ENCODE results near the gene EML6. TPM values are rescaled to one million over a fixed set of nuclear protein-coding genes. Genes with fewer than 3 reads are reported as not detected.
"Not testable (repeated sequence)": the region's sequence is repeated elsewhere in the genome, so short reads cannot be mapped to it uniquely, and the experiment has no call there.

The EML6 gene
- total and polyA plus RNA-seq, 5 donors from 2014 or later: 0.06 to 0.59 (median 0.33) TPM; not detected in 1

DNA sequence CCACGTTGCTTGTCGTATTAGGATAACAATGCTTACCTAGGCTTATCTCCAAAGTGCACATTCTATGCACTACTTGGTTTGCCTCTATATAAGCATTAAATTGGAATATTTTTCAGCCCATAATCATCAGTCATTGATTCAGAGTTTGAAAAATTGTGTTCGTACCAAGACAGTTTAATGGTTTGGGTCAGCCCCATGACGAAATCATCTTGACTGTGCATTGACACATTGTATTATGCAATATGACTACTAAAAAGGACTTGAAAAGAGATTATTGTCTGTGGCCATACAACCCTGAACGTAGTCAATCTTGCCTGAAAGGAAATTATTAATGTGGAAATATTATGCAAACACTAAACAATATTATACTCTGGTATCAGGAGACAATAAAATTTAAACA, 141.3 kb downstream of the EML6 start:
- H3K36me3 ChIP-seq (ENCODE audit: control insufficient read depth, insufficient read depth, low read length): no peaks in the 10 kb centered on the region
- Mint-ChIP-seq H3K36me3 (no peaks in the 10 kb centered on the region), H3K27ac (no peak overlapping the region), H3K9me3 (peaks cover 0 to 4% (median 0%) of the 10 kb centered on the region in 7 donors), H3K4me1 (peaks cover 0 to 10% (median 4%) of the 10 kb centered on the region in 4 donors), H3K4me3 (no peak overlapping the region), H3K27me3 (peaks cover 9% of the 10 kb centered on the region)
- DNase-seq (no peak), ATAC-seq (ENCODE audit: low read depth in 2 of 2) (no peak)
- H3K4me1 ChIP-seq (ENCODE audit: control insufficient read depth, insufficient read depth, low read length, poor library complexity, severe bottlenecking): no peaks in the 10 kb centered on the region
- H3K9me3 ChIP-seq (ENCODE audit: control insufficient read depth in 2 of 2, low read length in 2 of 2): no peaks in the 10 kb centered on the region
- H3K27ac ChIP-seq (ENCODE audit: insufficient read depth, low read length, poor library complexity, severe bottlenecking): no peak overlapping the region
- H3K4me3 ChIP-seq (ENCODE audit: low read depth, low read length): no peak overlapping the region
- no peaks in the 10 kb centered on the region for H3K27me3 ChIP-seq (ENCODE audit: control insufficient read depth, insufficient read depth, low read length)

DNA sequence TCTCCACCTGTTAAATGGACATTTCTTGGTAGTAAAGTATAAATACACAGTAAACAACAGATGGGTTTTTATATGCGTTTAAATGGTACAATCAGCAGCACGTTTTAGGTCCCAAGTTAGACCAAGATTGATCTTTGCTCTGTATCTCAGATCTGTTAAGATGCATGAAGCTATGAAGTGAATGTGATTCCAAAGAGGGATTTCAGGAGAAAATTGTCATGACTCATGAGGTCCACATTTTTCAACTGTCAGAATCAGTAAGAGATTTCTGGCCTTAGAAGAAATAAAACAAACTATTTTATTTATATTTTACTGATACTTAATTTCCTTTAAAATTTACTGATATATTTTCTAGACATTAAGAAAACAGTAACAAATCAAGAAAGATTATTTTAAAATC, 142.7 kb downstream of the EML6 start:
- no peak overlapping the region for H3K27ac ChIP-seq (ENCODE audit: insufficient read depth, low read length, poor library complexity, severe bottlenecking)
- Mint-ChIP-seq H3K4me3 (no peak overlapping the region), H3K36me3 (no peaks in the 10 kb centered on the region), H3K27me3 (peaks cover 9% of the 10 kb centered on the region), H3K4me1 (peaks cover 0 to 10% (median 4%) of the 10 kb centered on the region in 4 donors), H3K27ac (no peak overlapping the region), H3K9me3 (peaks cover 0 to 4% (median 0%) of the 10 kb centered on the region in 7 donors)
- H3K27me3 ChIP-seq (ENCODE audit: control insufficient read depth, insufficient read depth, low read length): no peaks in the 10 kb centered on the region
- no peaks in the 10 kb centered on the region for H3K9me3 ChIP-seq (ENCODE audit: control insufficient read depth in 2 of 2, low read length in 2 of 2)
- H3K4me1 ChIP-seq (ENCODE audit: control insufficient read depth, insufficient read depth, low read length, poor library complexity, severe bottlenecking): no peaks in the 10 kb centered on the region
- no peaks in the 10 kb centered on the region for H3K36me3 ChIP-seq (ENCODE audit: control insufficient read depth, insufficient read depth, low read length)
- no peak overlapping the region for H3K4me3 ChIP-seq (ENCODE audit: low read depth, low read length)
- DNase-seq: no peak
- no peak for ATAC-seq (ENCODE audit: low read depth in 2 of 2)

DNA sequence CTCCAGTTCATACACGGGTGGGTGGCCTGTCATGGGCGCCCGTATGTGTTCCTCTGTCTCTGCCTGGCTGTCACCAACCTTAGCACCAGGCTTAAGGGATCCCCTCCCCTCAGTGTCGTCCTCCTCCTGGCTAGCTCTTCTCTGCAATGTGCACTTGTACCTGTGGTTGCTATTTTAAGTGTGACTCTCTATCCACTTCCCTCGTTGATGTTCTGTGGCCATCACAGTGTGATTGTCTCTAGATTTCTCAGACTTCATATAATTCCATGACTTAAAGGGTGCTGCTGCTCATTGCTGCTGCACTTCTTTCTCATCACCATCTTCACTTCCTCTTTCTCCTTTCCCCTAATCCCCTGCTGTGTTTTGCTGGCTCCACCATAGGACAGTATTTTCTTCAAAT, 143.4 kb downstream of the EML6 start:
- Mint-ChIP-seq H3K36me3 (no peaks in the 10 kb centered on the region), H3K4me3 (peak overlapping the region in 1 of 4 donors; percentile 36), H3K27me3 (peaks cover 4% of the 10 kb centered on the region), H3K4me1 (peaks cover 0 to 10% (median 4%) of the 10 kb centered on the region in 4 donors), H3K9me3 (peaks cover 0 to 4% (median 0%) of the 10 kb centered on the region in 7 donors), H3K27ac (no peak overlapping the region)
- Histone ChIP-seq H3K27ac (ENCODE audit: insufficient read depth, low read length, poor library complexity, severe bottlenecking) (no peak overlapping the region), H3K36me3 (ENCODE audit: control insufficient read depth, insufficient read depth, low read length) (no peaks in the 10 kb centered on the region), H3K27me3 (ENCODE audit: control insufficient read depth, insufficient read depth, low read length) (no peaks in the 10 kb centered on the region), H3K4me1 (ENCODE audit: control insufficient read depth, insufficient read depth, low read length, poor library complexity, severe bottlenecking) (no peaks in the 10 kb centered on the region), H3K9me3 (ENCODE audit: control insufficient read depth in 2 of 2, low read length in 2 of 2) (no peaks in the 10 kb centered on the region), H3K4me3 (ENCODE audit: low read depth, low read length) (no peak overlapping the region)
- ATAC-seq (ENCODE audit: low read depth in 2 of 2): peak; percentile 28 to 34
- no peak for DNase-seq

DNA sequence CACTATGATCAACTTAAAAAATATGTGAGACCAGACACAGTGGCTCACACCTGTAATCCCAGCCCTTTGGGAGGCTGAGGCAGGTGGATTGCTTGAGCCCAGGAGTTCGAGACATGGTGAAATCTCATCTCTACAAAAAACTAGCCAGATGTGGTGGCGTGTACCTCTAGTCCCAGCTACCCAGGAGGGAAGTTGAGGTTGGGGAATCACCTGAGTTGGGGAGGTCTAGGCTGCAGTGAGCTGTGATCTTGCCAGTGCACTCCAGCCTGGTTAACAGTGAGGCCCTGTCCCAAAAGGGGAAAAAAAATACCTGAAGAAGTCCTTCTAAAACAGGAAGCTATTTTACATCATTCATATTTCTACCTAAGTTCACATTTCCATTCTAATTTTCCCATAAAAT, 144.0 kb downstream of the EML6 start:
- Mint-ChIP-seq H3K4me1 (peaks cover 0 to 10% (median 4%) of the 10 kb centered on the region in 4 donors), H3K27ac (no peak overlapping the region)

DNA sequence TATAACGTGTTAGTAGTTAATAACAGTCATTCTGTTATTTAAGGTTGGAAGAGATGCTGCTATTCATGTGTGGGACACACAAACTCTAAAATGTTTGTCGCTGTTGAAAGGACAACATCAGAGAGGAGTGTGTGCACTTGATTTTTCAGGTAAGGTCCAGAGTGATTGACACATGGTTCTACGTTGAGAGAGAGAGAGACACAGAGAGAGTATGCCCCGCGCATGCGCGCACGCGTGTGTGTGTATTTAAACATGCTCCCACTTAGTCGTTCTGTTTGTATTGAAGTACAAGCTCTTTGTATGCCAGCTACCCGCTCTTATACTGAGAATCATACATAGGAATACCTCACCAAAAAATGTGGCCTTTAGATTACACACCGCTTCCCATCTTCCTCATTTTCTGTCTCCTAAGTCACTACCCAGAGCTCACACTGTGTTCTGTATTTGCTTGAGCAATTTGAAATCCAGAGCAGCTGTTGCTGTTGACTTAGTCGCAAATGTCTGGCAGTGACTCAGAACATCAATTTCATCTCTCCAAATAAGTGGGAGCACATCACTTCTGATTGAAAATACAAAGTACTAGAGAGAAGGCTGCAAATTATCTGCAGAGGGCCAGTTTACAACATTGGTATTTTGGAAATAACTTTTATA, 148.1 kb downstream of the EML6 start:
- no peaks in the 10 kb centered on the region for H3K27me3 Mint-ChIP-seq
- no peaks in the 10 kb centered on the region for H3K36me3 Mint-ChIP-seq
- H3K27ac Mint-ChIP-seq: no peak overlapping the region
- no peaks in the 10 kb centered on the region for H3K36me3 ChIP-seq (ENCODE audit: control insufficient read depth, insufficient read depth, low read length)
- no peak overlapping the region for H3K4me3 Mint-ChIP-seq
- H3K9me3 Mint-ChIP-seq: no peaks in the 10 kb centered on the region
- H3K4me1 ChIP-seq (ENCODE audit: control insufficient read depth, insufficient read depth, low read length, poor library complexity, severe bottlenecking): no peaks in the 10 kb centered on the region
- H3K4me1 Mint-ChIP-seq: peaks cover 0 to 9% (median 4%) of the 10 kb centered on the region in 4 donors
- DNase-seq (no peak), ATAC-seq (ENCODE audit: low read depth in 2 of 2) (no peak)
- H3K27ac ChIP-seq (ENCODE audit: insufficient read depth, low read length, poor library complexity, severe bottlenecking): no peak overlapping the region
- no peak overlapping the region for H3K4me3 ChIP-seq (ENCODE audit: low read depth, low read length)
- H3K27me3 ChIP-seq (ENCODE audit: control insufficient read depth, insufficient read depth, low read length): no peaks in the 10 kb centered on the region
- H3K9me3 ChIP-seq (ENCODE audit: control insufficient read depth in 2 of 2, low read length in 2 of 2): no peaks in the 10 kb centered on the region

More for the DNA sequence above, 144.0 kb downstream of the EML6 start:
- H3K4me1 ChIP-seq (ENCODE audit: control insufficient read depth, insufficient read depth, low read length, poor library complexity, severe bottlenecking): no peaks in the 10 kb centered on the region
- peak in 1 of 2 donors; percentile 37 for ATAC-seq (ENCODE audit: low read depth in 2 of 2)
- H3K4me3 ChIP-seq (ENCODE audit: low read depth, low read length): no peak overlapping the region
- H3K27ac ChIP-seq (ENCODE audit: insufficient read depth, low read length, poor library complexity, severe bottlenecking): no peak overlapping the region
- no peak overlapping the region for H3K4me3 Mint-ChIP-seq
- H3K9me3 ChIP-seq (ENCODE audit: control insufficient read depth in 2 of 2, low read length in 2 of 2): no peaks in the 10 kb centered on the region
- H3K36me3 Mint-ChIP-seq: no peaks in the 10 kb centered on the region
- no peak for DNase-seq
- peaks cover 0 to 1% (median 0%) of the 10 kb centered on the region in 7 donors for H3K9me3 Mint-ChIP-seq
- H3K36me3 ChIP-seq (ENCODE audit: control insufficient read depth, insufficient read depth, low read length): no peaks in the 10 kb centered on the region
- H3K27me3 Mint-ChIP-seq: peaks cover 4% of the 10 kb centered on the region
- no peaks in the 10 kb centered on the region for H3K27me3 ChIP-seq (ENCODE audit: control insufficient read depth, insufficient read depth, low read length)

DNA sequence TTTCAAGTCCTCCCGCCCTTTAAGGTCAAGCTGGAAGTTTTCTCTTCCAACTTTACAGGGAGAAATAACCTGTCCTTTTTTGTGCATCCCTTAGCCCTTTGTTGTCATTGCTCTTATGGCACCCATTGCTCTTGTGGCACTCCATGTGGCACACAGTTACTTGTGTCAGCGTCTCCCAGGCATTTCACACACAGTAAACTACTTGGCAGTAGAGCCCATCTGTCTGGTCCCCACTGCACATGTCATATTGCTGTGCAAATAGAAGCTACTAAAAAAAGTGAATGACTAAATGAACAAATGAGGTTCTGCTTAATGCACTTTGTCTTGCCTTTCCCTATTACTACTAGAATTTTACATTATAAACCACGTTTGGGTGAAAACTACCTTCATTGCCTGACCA, 149.3 kb downstream of the EML6 start:
- no peak for ATAC-seq (ENCODE audit: low read depth in 2 of 2)
- H3K9me3 ChIP-seq (ENCODE audit: control insufficient read depth in 2 of 2, low read length in 2 of 2): no peaks in the 10 kb centered on the region
- peaks cover 3% of the 10 kb centered on the region for H3K27me3 ChIP-seq (ENCODE audit: control insufficient read depth, insufficient read depth, low read length)
- Mint-ChIP-seq H3K27ac (no peak overlapping the region), H3K27me3 (no peaks in the 10 kb centered on the region), H3K36me3 (no peaks in the 10 kb centered on the region), H3K9me3 (no peaks in the 10 kb centered on the region), H3K4me3 (no peak overlapping the region), H3K4me1 (peaks cover 0 to under 1% (median 0%) of the 10 kb centered on the region in 4 donors)
- H3K27ac ChIP-seq (ENCODE audit: insufficient read depth, low read length, poor library complexity, severe bottlenecking): no peak overlapping the region
- no peaks in the 10 kb centered on the region for H3K36me3 ChIP-seq (ENCODE audit: control insufficient read depth, insufficient read depth, low read length)
- no peaks in the 10 kb centered on the region for H3K4me1 ChIP-seq (ENCODE audit: control insufficient read depth, insufficient read depth, low read length, poor library complexity, severe bottlenecking)
- no peak for DNase-seq
- H3K4me3 ChIP-seq (ENCODE audit: low read depth, low read length): no peak overlapping the region

DNA sequence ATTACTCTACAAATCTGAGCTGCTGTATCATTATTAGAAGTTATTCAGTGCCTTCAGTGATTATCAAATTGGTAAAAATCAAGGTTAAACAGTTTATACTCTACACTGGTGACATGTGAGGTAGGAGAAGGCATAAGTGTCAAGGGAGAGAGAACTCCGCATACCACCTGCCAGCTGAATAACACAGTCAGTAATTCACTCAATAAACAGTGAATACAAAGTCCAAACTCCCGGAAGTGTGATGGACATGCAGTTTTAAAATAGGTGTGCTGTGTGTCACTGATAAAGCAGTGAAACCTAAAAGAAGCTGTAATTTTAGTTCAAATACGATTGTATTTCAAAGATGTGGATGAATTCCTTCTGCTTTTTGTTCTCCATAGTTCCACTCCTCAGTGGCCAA, 149.8 kb downstream of the EML6 start:
- H3K27ac Mint-ChIP-seq: not testable (repeated sequence)

GRCh38 chr2:54876764-54877163, 153.3 kb downstream of the EML6 start:
- Mint-ChIP-seq H3K4me3 (no peak overlapping the region), H3K27ac (no peak overlapping the region), H3K27me3 (peaks cover 2% of the 10 kb centered on the region), H3K9me3 (no peaks in the 10 kb centered on the region), H3K36me3 (no peaks in the 10 kb centered on the region), H3K4me1 (no peaks in the 10 kb centered on the region)
- H3K27me3 ChIP-seq (ENCODE audit: control insufficient read depth, insufficient read depth, low read length): peaks cover 5% of the 10 kb centered on the region
- H3K4me3 ChIP-seq (ENCODE audit: low read depth, low read length): no peak overlapping the region
- DNase-seq (no peak), ATAC-seq (ENCODE audit: low read depth in 2 of 2) (no peak)
- no peaks in the 10 kb centered on the region for H3K36me3 ChIP-seq (ENCODE audit: control insufficient read depth, insufficient read depth, low read length)
- H3K9me3 ChIP-seq (ENCODE audit: control insufficient read depth in 2 of 2, low read length in 2 of 2): no peaks in the 10 kb centered on the region
- H3K4me1 ChIP-seq (ENCODE audit: control insufficient read depth, insufficient read depth, low read length, poor library complexity, severe bottlenecking): no peaks in the 10 kb centered on the region
- no peak overlapping the region for H3K27ac ChIP-seq (ENCODE audit: insufficient read depth, low read length, poor library complexity, severe bottlenecking)

More for the DNA sequence above, 149.8 kb downstream of the EML6 start:
- ATAC-seq (ENCODE audit: low read depth in 2 of 2); H3K36me3 ChIP-seq (ENCODE audit: control insufficient read depth, insufficient read depth, low read length); H3K9me3 Mint-ChIP-seq; H3K4me1 Mint-ChIP-seq; H3K36me3 Mint-ChIP-seq; H3K4me1 ChIP-seq (ENCODE audit: control insufficient read depth, insufficient read depth, low read length, poor library complexity, severe bottlenecking); DNase-seq; H3K27ac ChIP-seq (ENCODE audit: insufficient read depth, low read length, poor library complexity, severe bottlenecking); H3K4me3 Mint-ChIP-seq; H3K27me3 Mint-ChIP-seq; H3K9me3 ChIP-seq (ENCODE audit: control insufficient read depth in 2 of 2, low read length in 2 of 2); H3K27me3 ChIP-seq (ENCODE audit: control insufficient read depth, insufficient read depth, low read length); H3K4me3 ChIP-seq (ENCODE audit: low read depth, low read length): not testable (repeated sequence)
